ENCODE results near the gene OR9Q1. TPM values are rescaled to one million over a fixed set of nuclear protein-coding genes. Genes with fewer than 3 reads are reported as not detected.

OR9Q1 gene
- total RNA-seq, 2 experiments from 2014 or later, result not detected

- Histone ChIP-seq H3K36me3 (ENCODE audit: insufficient read depth, low read length) (no peaks in the 10 kb centered on the region), H3K79me2 (ENCODE audit: insufficient read depth, low read depth, low read length) (no peaks in the 10 kb centered on the region), H2AFZ (ENCODE audit: low read length) (no peak overlapping the region), H3K4me3 (ENCODE audit: low read depth, low read length, poor library complexity, severe bottlenecking) (no peak overlapping the region), H4K20me1 (ENCODE audit: insufficient read depth, low read length) (no peaks in the 10 kb centered on the region), H3K9me2 (ENCODE audit: insufficient read depth, low read length) (no peaks in the 10 kb centered on the region), H3K9me3 (ENCODE audit: low read length) (no peaks in the 10 kb centered on the region), H3K4me1 (ENCODE audit: insufficient read depth, low read length, poor library complexity, severe bottlenecking) (no peaks in the 10 kb centered on the region), H3K4me2 (ENCODE audit: low read length) (no peak overlapping the region), H3K27ac (ENCODE audit: low read depth, low read length, poor library complexity, severe bottlenecking) (no peak overlapping the region)
- TF ChIP-seq EZH2phosphoT487 (IDR thresholded peaks at IDR 0.05; ENCODE audit: borderline replicate concordance, low read depth, low read length), result no peak
- TF ChIP-seq, protein P1, sequence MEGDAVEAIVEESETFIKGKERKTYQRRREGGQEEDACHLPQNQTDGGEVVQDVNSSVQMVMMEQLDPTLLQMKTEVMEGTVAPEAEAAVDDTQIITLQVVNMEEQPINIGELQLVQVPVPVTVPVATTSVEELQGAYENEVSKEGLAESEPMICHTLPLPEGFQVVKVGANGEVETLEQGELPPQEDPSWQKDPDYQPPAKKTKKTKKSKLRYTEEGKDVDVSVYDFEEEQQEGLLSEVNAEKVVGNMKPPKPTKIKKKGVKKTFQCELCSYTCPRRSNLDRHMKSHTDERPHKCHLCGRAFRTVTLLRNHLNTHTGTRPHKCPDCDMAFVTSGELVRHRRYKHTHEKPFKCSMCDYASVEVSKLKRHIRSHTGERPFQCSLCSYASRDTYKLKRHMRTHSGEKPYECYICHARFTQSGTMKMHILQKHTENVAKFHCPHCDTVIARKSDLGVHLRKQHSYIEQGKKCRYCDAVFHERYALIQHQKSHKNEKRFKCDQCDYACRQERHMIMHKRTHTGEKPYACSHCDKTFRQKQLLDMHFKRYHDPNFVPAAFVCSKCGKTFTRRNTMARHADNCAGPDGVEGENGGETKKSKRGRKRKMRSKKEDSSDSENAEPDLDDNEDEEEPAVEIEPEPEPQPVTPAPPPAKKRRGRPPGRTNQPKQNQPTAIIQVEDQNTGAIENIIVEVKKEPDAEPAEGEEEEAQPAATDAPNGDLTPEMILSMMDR (conservative IDR thresholded peaks at IDR 0.05; ENCODE audit: low read length), result no peak
- intact Hi-C loops (cut with micrococcal nuclease; ENCODE audit: unreplicated experiment), result no loop called here
- POLR2A ChIA-PET, result no interaction called here
- DNase-seq (ENCODE audit: low spot score), result no peak
- CTCF ChIA-PET (ENCODE audit: unreplicated experiment), result no interaction called here
- no TSS peak for BruUV-seq (replicated peaks)
Observed at GRCh38 chr11:58164389-58164788, 140.7 kb downstream of the OR9Q1 start.

GRCh38 chr11:58164990-58165389 lies 141.3 kb downstream of the OR9Q1 start:
- no TSS peak for BruUV-seq (replicated peaks)
- CTCF ChIA-PET (ENCODE audit: unreplicated experiment), result no interaction called here
- Histone ChIP-seq H3K4me2 (ENCODE audit: low read length) (no peak overlapping the region), H3K4me3 (ENCODE audit: low read depth, low read length, poor library complexity, severe bottlenecking) (no peak overlapping the region), H3K79me2 (ENCODE audit: insufficient read depth, low read depth, low read length) (no peaks in the 10 kb centered on the region), H3K4me1 (ENCODE audit: insufficient read depth, low read length, poor library complexity, severe bottlenecking) (no peaks in the 10 kb centered on the region), H2AFZ (ENCODE audit: low read length) (no peak overlapping the region), H3K27ac (ENCODE audit: low read depth, low read length, poor library complexity, severe bottlenecking) (no peak overlapping the region), H3K9me2 (ENCODE audit: insufficient read depth, low read length) (no peaks in the 10 kb centered on the region), H3K36me3 (ENCODE audit: insufficient read depth, low read length) (no peaks in the 10 kb centered on the region), H3K9me3 (ENCODE audit: low read length) (no peaks in the 10 kb centered on the region), H4K20me1 (ENCODE audit: insufficient read depth, low read length) (no peaks in the 10 kb centered on the region)
- POLR2A ChIA-PET, result no interaction called here
- TF ChIP-seq, protein P1 (conservative IDR thresholded peaks at IDR 0.05; ENCODE audit: low read length), result no peak
- TF ChIP-seq EZH2phosphoT487 (IDR thresholded peaks at IDR 0.05; ENCODE audit: borderline replicate concordance, low read depth, low read length), result no peak
- intact Hi-C loops (cut with micrococcal nuclease; ENCODE audit: unreplicated experiment), result no loop called here
- no peak for DNase-seq (ENCODE audit: low spot score)

- no peaks in the 10 kb centered on the region for H3K36me3 ChIP-seq (ENCODE audit: insufficient read depth, low read length)
- DNase-seq (ENCODE audit: low spot score), result no peak
- TF ChIP-seq, protein P1 (conservative IDR thresholded peaks at IDR 0.05; ENCODE audit: low read length), result no peak
- no peak for TF ChIP-seq EZH2phosphoT487 (IDR thresholded peaks at IDR 0.05; ENCODE audit: borderline replicate concordance, low read depth, low read length)
- POLR2A ChIA-PET, result no interaction called here
- H3K9me2 ChIP-seq (ENCODE audit: insufficient read depth, low read length), result no peaks in the 10 kb centered on the region
- no peaks in the 10 kb centered on the region for H3K9me3 ChIP-seq (ENCODE audit: low read length)
- H3K4me2 ChIP-seq (ENCODE audit: low read length), result no peak overlapping the region
- intact Hi-C loops (cut with micrococcal nuclease; ENCODE audit: unreplicated experiment), result no loop called here
- no peaks in the 10 kb centered on the region for H3K4me1 ChIP-seq (ENCODE audit: insufficient read depth, low read length, poor library complexity, severe bottlenecking)
- CTCF ChIA-PET (ENCODE audit: unreplicated experiment), result no interaction called here
- H2AFZ ChIP-seq (ENCODE audit: low read length), result no peak overlapping the region
- no peaks in the 10 kb centered on the region for H3K79me2 ChIP-seq (ENCODE audit: insufficient read depth, low read depth, low read length)
- no TSS peak for BruUV-seq (replicated peaks)
- no peak overlapping the region for H3K27ac ChIP-seq (ENCODE audit: low read depth, low read length, poor library complexity, severe bottlenecking)
- H3K4me3 ChIP-seq (ENCODE audit: low read depth, low read length, poor library complexity, severe bottlenecking), result no peak overlapping the region
- no peaks in the 10 kb centered on the region for H4K20me1 ChIP-seq (ENCODE audit: insufficient read depth, low read length)
Observed at GRCh38 chr11:58165504-58166106, 141.9 kb downstream of the OR9Q1 start.

Measured in OCI-LY7 (cell line).